ENCODE results near the gene BIVM. TPM values are rescaled to one million over a fixed set of nuclear protein-coding genes. Genes with fewer than 3 reads are reported as not detected.

BIVM gene
- total and polyA plus RNA-seq, 2 of the 4 experiments (the other 2 are of a cell fraction), result 7.2 to 12.2 TPM

GRCh38 chr13:102873653-102874052, 74.7 kb downstream of the BIVM start:
- no peak overlapping the region for H2AK5ac ChIP-seq (ENCODE audit: low read depth, low read length)
- TF ChIP-seq RAD21 (IDR thresholded peaks at IDR 0.05; ENCODE audit: low read length), result no peak
- TF ChIP-seq CHD1 (IDR thresholded peaks at IDR 0.05; ENCODE audit: low read depth, low read length), result no peak
- no peak for TF ChIP-seq CTCF (conservative IDR thresholded peaks at IDR 0.05; ENCODE audit: low read depth, low read length)
- TF ChIP-seq MAZ (IDR thresholded peaks at IDR 0.05; ENCODE audit: borderline replicate concordance, low read depth, low read length), result no peak
- TF ChIP-seq ELK1 (IDR thresholded peaks at IDR 0.05; ENCODE audit: borderline replicate concordance, low read depth, low read length), result no peak
- no peak for TF ChIP-seq MAFK (IDR thresholded peaks at IDR 0.05; ENCODE audit: low read depth, low read length)
- no peak for TF ChIP-seq RFX5 (IDR thresholded peaks at IDR 0.05; ENCODE audit: low read depth, low read length)
- no peak for TF ChIP-seq FOS (IDR thresholded peaks at IDR 0.05; ENCODE audit: low read depth, low read length)
- H3K9me3 ChIP-seq (ENCODE audit: control insufficient read depth, insufficient read depth, low read length), result no peaks in the 10 kb centered on the region
- no peak overlapping the region for H2BK5ac ChIP-seq (ENCODE audit: low read depth, low read length, poor library complexity, severe bottlenecking)
- H3K9ac ChIP-seq (ENCODE audit: low read depth, low read length), result no peak overlapping the region
- ATAC-seq (ENCODE audit: low read depth) (no peak), DNase-seq (no peak)
- peaks cover 7% of the 10 kb centered on the region for H3K4me1 ChIP-seq (ENCODE audit: control insufficient read depth, insufficient read depth, low read length)
- H3K27me3 ChIP-seq (ENCODE audit: control insufficient read depth, insufficient read depth, low read length), result no peaks in the 10 kb centered on the region
- H2BK20ac ChIP-seq (ENCODE audit: low read depth, low read length), result no peak overlapping the region
- ChIA-PET CTCF (no interaction called here), POLR2A (ENCODE audit: unreplicated experiment) (no interaction called here)
- no CpG with 5 or more reads among the region's 3 CpGs for WGBS, 2 experiments (ENCODE audit: extremely low coverage in 2 of 2, insufficient read length in 1 of 2)
- no peak overlapping the region for H3K4ac ChIP-seq (ENCODE audit: low read depth, low read length)
- in situ Hi-C loops (cut with MboI; ENCODE audit: low sequenced_read_pairs), result no loop called here
- H2BK120ac ChIP-seq (ENCODE audit: low read depth, low read length), result no peak overlapping the region
- intact Hi-C loops (cut with micrococcal nuclease), result no loop called here
- no peak overlapping the region for H2AFZ ChIP-seq (replicated peaks; ENCODE audit: low read length, poor library complexity)
- no peak overlapping the region for H3K56ac ChIP-seq (ENCODE audit: extremely low read depth, insufficient read depth, low read length)
- H4K20me1 ChIP-seq (ENCODE audit: insufficient read depth, low read length), result peaks cover 12% of the 10 kb centered on the region; the same call in 1 of the 2 replicates
- no peak overlapping the region for H3K27ac ChIP-seq (ENCODE audit: insufficient read depth, low read length)
- H3K9me1 ChIP-seq (ENCODE audit: insufficient read depth, low read length), result no peaks in the 10 kb centered on the region; the same call in 1 of the 2 replicates
- dilution Hi-C loops (cut with HindIII; ENCODE audit: low sequenced_read_pairs, unreplicated experiment), result no loop called here
- H3K4me3 ChIP-seq (ENCODE audit: insufficient read depth, low read depth, low read length), result no peak overlapping the region
- no peak overlapping the region for H3K18ac ChIP-seq (ENCODE audit: low read depth, low read length)
- H3K36me3 ChIP-seq (ENCODE audit: control insufficient read depth, insufficient read depth, low read length), result peaks cover 22% of the 10 kb centered on the region
- no peak overlapping the region for H3K4me2 ChIP-seq (ENCODE audit: low read depth, low read length)
- no peak overlapping the region for H4K91ac ChIP-seq (ENCODE audit: insufficient read depth, low read depth, low read length)
- H3K14ac ChIP-seq (replicated peaks; ENCODE audit: low read depth, low read length), result no peak overlapping the region
- H2AK9ac ChIP-seq (replicated peaks; ENCODE audit: low read depth, low read length, poor library complexity), result no peak overlapping the region
- H4K5ac ChIP-seq (ENCODE audit: low read depth, low read length), result no peak overlapping the region
- BruUV-seq (replicated peaks), result no TSS peak
- no peak overlapping the region for H2BK15ac ChIP-seq (ENCODE audit: low read depth, low read length)
- peaks cover 2 to 9% of the 10 kb centered on the region in 2 experiments; a peak in 2 of 4 replicates for H3K79me1 ChIP-seq (ENCODE audit: low read depth in 1 of 2, low read length in 2 of 2)
- H4K8ac ChIP-seq (ENCODE audit: low read depth in 2 of 2, low read length in 2 of 2), result no peak overlapping the region
- H3K23ac ChIP-seq (ENCODE audit: low read depth, low read length), result no peak overlapping the region
